ENCODE results near the gene MPP4.

DNA sequence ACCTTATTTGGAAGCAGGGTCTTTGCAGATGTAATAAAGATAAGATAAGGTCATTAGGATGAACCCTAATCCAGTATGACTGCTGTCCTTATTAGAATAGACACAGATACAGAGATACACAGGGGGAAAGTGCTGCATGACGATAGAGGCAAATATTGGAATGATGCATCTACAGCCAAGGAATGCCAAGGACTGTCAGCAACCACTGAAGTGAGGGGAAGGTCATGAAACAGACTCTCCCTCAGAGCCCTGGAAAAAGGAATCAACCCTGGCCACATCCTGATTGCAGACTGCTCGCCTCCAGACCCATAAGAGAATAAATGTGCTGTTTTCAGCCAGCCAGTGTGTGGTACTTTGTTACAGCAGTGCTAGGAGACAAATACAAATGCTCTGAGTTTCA, 69.9 kb downstream of the MPP4 start:
- TF ChIP-seq, protein P1, sequence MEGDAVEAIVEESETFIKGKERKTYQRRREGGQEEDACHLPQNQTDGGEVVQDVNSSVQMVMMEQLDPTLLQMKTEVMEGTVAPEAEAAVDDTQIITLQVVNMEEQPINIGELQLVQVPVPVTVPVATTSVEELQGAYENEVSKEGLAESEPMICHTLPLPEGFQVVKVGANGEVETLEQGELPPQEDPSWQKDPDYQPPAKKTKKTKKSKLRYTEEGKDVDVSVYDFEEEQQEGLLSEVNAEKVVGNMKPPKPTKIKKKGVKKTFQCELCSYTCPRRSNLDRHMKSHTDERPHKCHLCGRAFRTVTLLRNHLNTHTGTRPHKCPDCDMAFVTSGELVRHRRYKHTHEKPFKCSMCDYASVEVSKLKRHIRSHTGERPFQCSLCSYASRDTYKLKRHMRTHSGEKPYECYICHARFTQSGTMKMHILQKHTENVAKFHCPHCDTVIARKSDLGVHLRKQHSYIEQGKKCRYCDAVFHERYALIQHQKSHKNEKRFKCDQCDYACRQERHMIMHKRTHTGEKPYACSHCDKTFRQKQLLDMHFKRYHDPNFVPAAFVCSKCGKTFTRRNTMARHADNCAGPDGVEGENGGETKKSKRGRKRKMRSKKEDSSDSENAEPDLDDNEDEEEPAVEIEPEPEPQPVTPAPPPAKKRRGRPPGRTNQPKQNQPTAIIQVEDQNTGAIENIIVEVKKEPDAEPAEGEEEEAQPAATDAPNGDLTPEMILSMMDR (conservative IDR thresholded peaks at IDR 0.05 in 1 of 2, IDR thresholded peaks at IDR 0.05 in 1 of 2; ENCODE audit: low read depth in 1 of 2, low read length in 2 of 2), result no peak
- no peak for TF ChIP-seq EZH2 (IDR thresholded peaks at IDR 0.05; ENCODE audit: low read length, missing control alignments)

Measured in fibroblast of lung (primary cell).